IMR-90 (cell line): ENCODE results near the gene SAXO1. TPM values are rescaled to one million over a fixed set of nuclear protein-coding genes. Genes with fewer than 3 reads are reported as not detected.

Experiments
- ATAC-seq: fragments of 200-7000 bp; cut with Tn5 transposase; 2 replicates; pipeline ENCODE4 v1.9.1; 2020; ENCODE audit warnings: low read depth, mild to moderate bottlenecking, moderate library complexity
- BruUV-seq: library from RNA; stranded (reverse); fragments of 400-500 nt; replicated peaks from 2 replicates; lab custom pipeline; 2021; lab: Mats Ljungman, UMichigan
- CTCF ChIA-PET: fragments of 300-600 bp; formaldehyde crosslinking; extraction: SDS; loops from one replicate; lab custom pipeline; 2021; ENCODE audit warnings: antibody characterized with exemption; lab: Yijun Ruan, JAX
- POLR2A ChIA-PET: fragments of 300-600 bp; sonication (Branson Sonifier 250); formaldehyde crosslinking; loops from one replicate; lab custom pipeline; 2022; ENCODE audit warnings: antibody characterized with exemption; ENCODE audit not compliant: unreplicated experiment; lab: Charles Lee
- DNase-seq: peaks from one replicate; pipeline ENCODE4 v3.0.0; 2013
- H2AFZ ChIP-seq: replicated peaks from 2 replicates; pipeline ENCODE3; 2013; ENCODE audit warnings: low read length, mild to moderate bottlenecking; ENCODE audit not compliant: poor library complexity
- H2AK5ac ChIP-seq: 2 replicates; pipeline ENCODE4 v1.6.1; 2013; ENCODE audit warnings: low read depth, low read length, inconsistent platforms
- H2AK9ac ChIP-seq: replicated peaks from 2 replicates; pipeline ENCODE3; 2013; ENCODE audit warnings: mild to moderate bottlenecking, low read depth, low read length, moderate library complexity; ENCODE audit not compliant: poor library complexity
- H2BK120ac ChIP-seq: 2 replicates; pipeline ENCODE4 v1.6.1; 2013; ENCODE audit warnings: low read depth, low read length, inconsistent platforms
- H2BK15ac ChIP-seq: 3 replicates; pipeline ENCODE4 v1.6.1; 2013; ENCODE audit warnings: low read depth, low read length, inconsistent platforms
- H2BK20ac ChIP-seq: 2 replicates; pipeline ENCODE4 v1.6.1; 2013; ENCODE audit warnings: low read depth, mild to moderate bottlenecking, inconsistent platforms, low read length, moderate library complexity
- H2BK5ac ChIP-seq: 2 replicates; pipeline ENCODE4 v1.6.1; 2013; ENCODE audit warnings: mild to moderate bottlenecking, low read depth, low read length, inconsistent platforms; ENCODE audit not compliant: poor library complexity, severe bottlenecking
- H3K14ac ChIP-seq: replicated peaks from 2 replicates; pipeline ENCODE4 v1.6.1; 2013; ENCODE audit warnings: low read depth, low read length, inconsistent platforms
- H3K18ac ChIP-seq: 2 replicates; pipeline ENCODE4 v1.6.1; 2013; ENCODE audit warnings: low read depth, low read length, control low read depth
- H3K23ac ChIP-seq: 2 replicates; pipeline ENCODE4 v1.6.1; 2013; ENCODE audit warnings: low read depth, low read length, inconsistent platforms
- H3K27ac ChIP-seq: 2 replicates; pipeline ENCODE4 v1.5.1; 2013; ENCODE audit warnings: mild to moderate bottlenecking, control low read depth, low read length; ENCODE audit not compliant: insufficient read depth
- H3K27me3 ChIP-seq: 2 replicates; pipeline ENCODE4 v1.6.1; 2013; ENCODE audit warnings: low read length; ENCODE audit not compliant: control insufficient read depth, insufficient read depth
- H3K36me3 ChIP-seq: 2 replicates; pipeline ENCODE4 v1.6.1; 2013; ENCODE audit warnings: low read length, mixed read lengths; ENCODE audit not compliant: control insufficient read depth, insufficient read depth
- H3K4ac ChIP-seq: 2 replicates; pipeline ENCODE4 v1.6.1; 2013; ENCODE audit warnings: low read depth, low read length, inconsistent platforms
- H3K4me1 ChIP-seq: 2 replicates; pipeline ENCODE4 v1.6.1; 2013; ENCODE audit warnings: low read length, mixed read lengths; ENCODE audit not compliant: control insufficient read depth, insufficient read depth
- H3K4me2 ChIP-seq: 2 replicates; pipeline ENCODE4 v1.6.1; 2013; ENCODE audit warnings: low read depth, mild to moderate bottlenecking, control low read depth, low read length, moderate library complexity
- H3K4me3 ChIP-seq: 2 replicates; pipeline ENCODE4 v1.5.1; 2013; ENCODE audit warnings: low read depth, mild to moderate bottlenecking, control low read depth, low read length, moderate library complexity; ENCODE audit not compliant: insufficient read depth
- H3K56ac ChIP-seq: 2 replicates; pipeline ENCODE4 v1.6.1; 2013; ENCODE audit warnings: low read length, inconsistent platforms; ENCODE audit not compliant: insufficient read depth; ENCODE audit errors: extremely low read depth
- H3K79me1 ChIP-seq, 2 experiments: 2 replicates each; pipeline ENCODE4 v1.6.1; 2013; ENCODE audit warnings: low read length in 2 of 2, inconsistent platforms in 1 of 2, low read depth in 1 of 2
- H3K9ac ChIP-seq: 2 replicates; pipeline ENCODE4 v1.6.1; 2013; ENCODE audit warnings: low read depth, low read length, control low read depth
- H3K9me1 ChIP-seq: 2 replicates; pipeline ENCODE4 v1.6.1; 2013; ENCODE audit warnings: low read length, inconsistent platforms; ENCODE audit not compliant: insufficient read depth
- H3K9me3 ChIP-seq: 2 replicates; pipeline ENCODE4 v1.6.1; 2013; ENCODE audit warnings: low read length; ENCODE audit not compliant: control insufficient read depth, insufficient read depth
- H4K20me1 ChIP-seq: 2 replicates; pipeline ENCODE4 v1.6.1; 2013; ENCODE audit warnings: low read length, inconsistent platforms; ENCODE audit not compliant: insufficient read depth
- H4K5ac ChIP-seq: 2 replicates; pipeline ENCODE4 v1.6.1; 2013; ENCODE audit warnings: mild to moderate bottlenecking, low read depth, low read length, control low read depth
- H4K8ac ChIP-seq, 2 experiments: 2 replicates each; pipeline ENCODE4 v1.6.1; 2013; ENCODE audit warnings: low read depth in 2 of 2, low read length in 2 of 2, control low read depth in 1 of 2, inconsistent platforms in 1 of 2
- H4K91ac ChIP-seq: 2 replicates; pipeline ENCODE4 v1.6.1; 2013; ENCODE audit warnings: low read depth, low read length, inconsistent platforms; ENCODE audit not compliant: insufficient read depth
- BHLHE40 ChIP-seq: fragments of 150-350 bp; IDR thresholded peaks from 2 replicates; pipeline ENCODE4 v1.6.1; 2016; ENCODE audit warnings: mild to moderate bottlenecking, low read depth, low read length
- CEBPB ChIP-seq: IDR thresholded peaks from 2 replicates; pipeline ENCODE4 v1.6.1; 2012; ENCODE audit warnings: low read depth, low read length, improper control_type of control experiment
- CHD1 ChIP-seq: IDR thresholded peaks from 2 replicates; pipeline ENCODE4 v1.6.1; 2012; ENCODE audit warnings: low read depth, low read length, improper control_type of control experiment
- ELK1 ChIP-seq: fragments of 150-350 bp; IDR thresholded peaks from 2 replicates; pipeline ENCODE4 v1.6.1; 2016; ENCODE audit warnings: low read depth, mild to moderate bottlenecking, low read length, moderate library complexity, borderline replicate concordance
- MAFK ChIP-seq: IDR thresholded peaks from 2 replicates; pipeline ENCODE4 v1.6.1; 2012; ENCODE audit warnings: low read depth, low read length, improper control_type of control experiment
- MAZ ChIP-seq: IDR thresholded peaks from 2 replicates; pipeline ENCODE4 v1.6.1; 2012; ENCODE audit warnings: low read depth, mild to moderate bottlenecking, low read length, improper control_type of control experiment, moderate library complexity, borderline replicate concordance
- MXI1 ChIP-seq: IDR thresholded peaks from 2 replicates; pipeline ENCODE4 v1.6.1; 2012; ENCODE audit warnings: low read depth, mild to moderate bottlenecking, low read length, moderate library complexity, borderline replicate concordance
- NFE2L2 ChIP-seq: fragments of 150-350 bp; IDR thresholded peaks from 2 replicates; pipeline ENCODE4 v1.6.1; 2016; ENCODE audit warnings: low read depth, mild to moderate bottlenecking, low read length
- POLR2A ChIP-seq: IDR thresholded peaks from 2 replicates; pipeline ENCODE4 v1.6.1; 2012; ENCODE audit warnings: mild to moderate bottlenecking, low read depth, low read length
- RAD21 ChIP-seq: IDR thresholded peaks from 2 replicates; pipeline ENCODE4 v1.6.1; 2012; ENCODE audit warnings: low read length, improper control_type of control experiment
- RCOR1 ChIP-seq: IDR thresholded peaks from 2 replicates; pipeline ENCODE4 v1.6.1; 2012; ENCODE audit warnings: mild to moderate bottlenecking, low read length, improper control_type of control experiment; ENCODE audit not compliant: insufficient replicate concordance
- RFX5 ChIP-seq: IDR thresholded peaks from 2 replicates; pipeline ENCODE4 v1.8.0; 2012; ENCODE audit warnings: low read depth, mild to moderate bottlenecking, low read length, moderate library complexity
- SMC3 ChIP-seq: fragments of 150-350 bp; IDR thresholded peaks from 2 replicates; pipeline ENCODE4 v1.6.1; 2016; ENCODE audit warnings: low read depth, mild to moderate bottlenecking, antibody characterized with exemption, low read length, moderate library complexity
- WGBS, 2 experiments: methylation state at CpG; one replicate each; pipeline versions ENCODE4 v1.1.5 to v1.1.7; 2013; ENCODE audit warnings: missing lambda C conversion rate in 2 of 2; ENCODE audit not compliant: insufficient read length in 1 of 2; ENCODE audit errors: extremely low coverage in 2 of 2; 5-methylcytosine and 5-hydroxymethylcytosine counted together
- dilution Hi-C: fragments of 300-500 bp; cut with HindIII; formaldehyde crosslinking; loops from one replicate; pipeline ENCODE4 v1.14.3; 2018; ENCODE audit warnings: low sequenced_read_pairs; ENCODE audit not compliant: unreplicated experiment
- in situ Hi-C: fragments of 300-500 bp; cut with MboI; formaldehyde crosslinking; loops from 3 replicates; pipeline ENCODE4 v1.14.3; 2019; ENCODE audit warnings: low sequenced_read_pairs, inconsistent platforms, mixed read lengths
- intact Hi-C: fragments of 100-400 bp; cut with micrococcal nuclease; formaldehyde crosslinking; loops from 2 replicates; pipeline ENCODE4 v1.10.0; 2022
- polyA plus RNA-seq, 3 experiments: library from polyadenylated mRNA; depleted of rRNA; stranded (reverse); fragments of >200 nt; gene quantifications; 2 replicates each; pipeline ENCODE4 v1.2.3, GENCODE V29; 2012; ENCODE audit warnings: low replicate concordance in 1 of 3
- total RNA-seq: library from RNA; depleted of rRNA; stranded (reverse); fragments of >200 nt; gene quantifications from 2 replicates; pipeline ENCODE4 v1.2.3, GENCODE V29; 2012
- TF ChIP-seq, protein P1 (sequence below): conservative IDR thresholded peaks from 2 replicates; pipeline ENCODE4 v1.5.1; 2012; ENCODE audit warnings: mild to moderate bottlenecking, low read depth, low read length, improper control_type of control experiment

The SAXO1 gene
- total and polyA plus RNA-seq, 2 of the 4 experiments (the other 2 are of a cell fraction) = not detected

DNA sequence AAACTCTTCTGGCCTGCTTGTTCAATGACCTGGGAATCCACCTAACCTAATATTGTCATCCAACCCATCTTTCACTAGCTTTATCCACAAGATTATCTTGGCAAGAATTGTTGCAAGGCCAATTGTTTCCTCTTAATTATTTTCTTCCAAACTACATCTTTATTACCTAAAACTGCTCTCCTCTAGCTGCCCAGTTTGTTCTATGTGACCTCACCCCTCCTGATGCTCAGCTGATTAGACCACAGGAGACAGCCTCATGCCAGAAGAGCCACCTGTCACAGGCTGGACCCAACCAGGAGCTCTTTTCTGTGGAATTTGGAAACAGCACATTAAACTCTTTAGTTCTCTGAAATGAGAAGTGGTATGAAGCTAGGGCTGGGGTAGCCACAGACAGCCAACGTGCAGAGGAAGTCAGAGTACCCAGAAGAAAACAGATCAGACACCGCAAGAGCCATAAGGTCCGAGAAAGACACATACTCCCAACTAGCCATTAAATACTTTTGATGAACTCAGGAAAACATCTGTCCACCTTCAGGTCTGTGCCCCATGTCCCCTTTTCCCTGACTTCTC lies 12.0 kb downstream of the SAXO1 start:
- Histone ChIP-seq H3K9ac (no peak overlapping the region), H3K27me3 (peaks cover 12% of the 10 kb centered on the region), H2BK120ac (no peak overlapping the region), H4K5ac (no peak overlapping the region), H3K4me1 (no peaks in the 10 kb centered on the region), H3K27ac (no peak overlapping the region), H2BK20ac (no peak overlapping the region), H4K20me1 (no peaks in the 10 kb centered on the region), H4K91ac (no peak overlapping the region), H3K9me3 (peaks cover 6% of the 10 kb centered on the region; the same call in 1 of the 2 replicates), H3K18ac (no peak overlapping the region), H3K9me1 (no peaks in the 10 kb centered on the region), H2AK9ac (no peak overlapping the region), H4K8ac (no peak overlapping the region), H2BK5ac (no peak overlapping the region), H3K14ac (no peak overlapping the region), H2AFZ (no peak overlapping the region), H2BK15ac (no peak overlapping the region), H3K23ac (no peak overlapping the region), H3K4me3 (no peak overlapping the region), H3K4me2 (no peak overlapping the region), H3K36me3 (no peaks in the 10 kb centered on the region), H2AK5ac (no peak overlapping the region), H3K4ac (no peak overlapping the region), H3K79me1 (no peaks in the 10 kb centered on the region), H3K56ac (no peak overlapping the region)
- WGBS, 2 experiments = no CpG with 5 or more reads among the region's 3 CpGs
- intact Hi-C loops = loop anchor here (10.0 kb wide), 1 partner anchor 1496 kb away; no protein-coding TSS in a partner anchor
- ATAC-seq (no peak), DNase-seq (no peak)
- CTCF ChIA-PET = interaction anchor here (0.6 kb wide), 1 partner anchor 13 kb away, joined by 3 read pairs; no protein-coding TSS in a partner anchor
- TF ChIP-seq, protein P1, sequence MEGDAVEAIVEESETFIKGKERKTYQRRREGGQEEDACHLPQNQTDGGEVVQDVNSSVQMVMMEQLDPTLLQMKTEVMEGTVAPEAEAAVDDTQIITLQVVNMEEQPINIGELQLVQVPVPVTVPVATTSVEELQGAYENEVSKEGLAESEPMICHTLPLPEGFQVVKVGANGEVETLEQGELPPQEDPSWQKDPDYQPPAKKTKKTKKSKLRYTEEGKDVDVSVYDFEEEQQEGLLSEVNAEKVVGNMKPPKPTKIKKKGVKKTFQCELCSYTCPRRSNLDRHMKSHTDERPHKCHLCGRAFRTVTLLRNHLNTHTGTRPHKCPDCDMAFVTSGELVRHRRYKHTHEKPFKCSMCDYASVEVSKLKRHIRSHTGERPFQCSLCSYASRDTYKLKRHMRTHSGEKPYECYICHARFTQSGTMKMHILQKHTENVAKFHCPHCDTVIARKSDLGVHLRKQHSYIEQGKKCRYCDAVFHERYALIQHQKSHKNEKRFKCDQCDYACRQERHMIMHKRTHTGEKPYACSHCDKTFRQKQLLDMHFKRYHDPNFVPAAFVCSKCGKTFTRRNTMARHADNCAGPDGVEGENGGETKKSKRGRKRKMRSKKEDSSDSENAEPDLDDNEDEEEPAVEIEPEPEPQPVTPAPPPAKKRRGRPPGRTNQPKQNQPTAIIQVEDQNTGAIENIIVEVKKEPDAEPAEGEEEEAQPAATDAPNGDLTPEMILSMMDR = no peak
- no peak for TF ChIP-seq MXI1
- TF ChIP-seq RFX5 = no peak
- no peak for TF ChIP-seq RAD21
- TF ChIP-seq CHD1 = no peak
- no peak for TF ChIP-seq MAZ
- TF ChIP-seq POLR2A = no peak
- TF ChIP-seq NFE2L2 = no peak
- TF ChIP-seq SMC3 = no peak
- TF ChIP-seq BHLHE40 = no peak
- no peak for TF ChIP-seq ELK1
- no peak for TF ChIP-seq MAFK
- TF ChIP-seq RCOR1 = no peak
- TF ChIP-seq CEBPB = no peak
- POLR2A ChIA-PET = no interaction called here
- in situ Hi-C loops = no loop called here
- dilution Hi-C loops = no loop called here
- BruUV-seq = no TSS peak
